22Rv1 (cell line): ENCODE measurements around the gene CNN3.

Experiments
- CTCF ChIP-seq: fragments of 450-650 bp; IDR thresholded peaks from 2 replicates; pipeline ENCODE4 v1.5.1; 2017; ENCODE audit warnings: mild to moderate bottlenecking
- ZFX ChIP-seq: fragments of 450-650 bp; IDR thresholded peaks from 2 replicates; pipeline ENCODE4 v1.6.1; 2017; ENCODE audit warnings: antibody characterized with exemption, borderline replicate concordance

DNA sequence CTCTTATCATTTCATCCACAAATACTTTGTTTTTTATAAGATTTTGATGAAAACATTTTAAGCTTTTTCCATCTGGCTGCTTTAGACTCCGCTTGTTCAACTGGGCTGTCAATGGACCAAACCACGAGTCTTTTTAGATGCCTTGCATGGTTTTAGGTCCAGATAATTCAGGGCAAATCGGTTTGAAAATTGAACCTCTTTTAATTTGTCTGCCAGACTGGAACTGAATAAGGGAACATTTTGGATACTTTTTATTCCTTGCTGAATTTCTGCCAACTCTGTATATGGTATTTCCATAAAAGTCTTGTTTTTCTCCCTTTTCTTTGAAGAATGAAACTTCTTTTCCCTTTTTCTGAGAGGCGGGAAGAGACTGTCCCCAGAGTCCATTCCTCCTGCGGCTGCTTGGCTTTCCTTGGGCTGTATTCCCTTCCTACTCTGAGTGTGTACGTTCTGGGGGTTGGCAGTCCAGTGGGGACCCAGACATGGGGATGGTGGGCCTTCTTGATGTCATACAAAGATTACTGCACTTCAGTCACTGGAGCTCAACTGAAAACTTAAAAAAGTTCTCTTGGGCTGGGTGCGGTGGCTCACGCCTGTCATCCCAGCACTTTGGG is 46.5 kb upstream of the CNN3 start:
- TF ChIP-seq CTCF = no peak
- no peak for TF ChIP-seq ZFX
